Stomach (tissue), 9 donors: ENCODE measurements around the gene CD82. TPM values are rescaled to one million over a fixed set of nuclear protein-coding genes. Genes with fewer than 3 reads are reported as not detected.
"Not testable (repeated sequence)": the region's sequence is repeated elsewhere in the genome, so short reads cannot be mapped to it uniquely, and the experiment has no call there.

ENCODE experiments used
- DNase-seq, 2 donors: peaks; one replicate each; pipeline versions ENCODE4 v3.0.0 to v3.0.0-alpha.2; 2013 to 2019
- H3K27ac ChIP-seq, 5 donors: fragments of 200-600 bp in 4 of 5; sonication (generic) in 4 of 5; one replicate each; pipeline ENCODE4 v1.5.1; 2013 to 2019; ENCODE audit warnings: mild to moderate bottlenecking in 1 of 5, moderate library complexity in 1 of 5
- H3K27me3 ChIP-seq, 3 donors: fragments of 200-600 bp; sonication (generic); one replicate each; pipeline ENCODE4 v1.5.1; 2017 to 2019; ENCODE audit warnings: mixed run types in 1 of 3
- H3K36me3 ChIP-seq, 4 donors: fragments of 200-600 bp; sonication (generic); 1 replicate in 3 of 4; 2 replicates in 1 of 4; pipeline ENCODE4 v1.5.1; 2016 to 2019
- H3K4me1 ChIP-seq, 4 donors: fragments of 200-600 bp; sonication (generic); one replicate each; pipeline ENCODE4 v1.5.1; 2016 to 2019
- H3K4me3 ChIP-seq, 4 donors: fragments of 200-600 bp; sonication (generic) in 3 of 4; one replicate each; pipeline ENCODE4 v1.5.1; 2016 to 2019; ENCODE audit warnings: mild to moderate bottlenecking in 1 of 4
- H3K9me3 ChIP-seq, 4 donors: fragments of 200-600 bp; sonication (generic); one replicate each; pipeline ENCODE4 v1.5.1; 2016 to 2019
- CTCF ChIP-seq, 7 experiments: fragments of 450-650 bp in 4 of 7; fragments of 200-600 bp in 3 of 7; sonication (generic) in 3 of 7; IDR thresholded peaks; one replicate each; pipeline ENCODE4 v1.5.1; 2016 to 2019; ENCODE audit warnings: antibody characterized with exemption in 7 of 7, control low read depth in 2 of 7, mild to moderate bottlenecking in 1 of 7
- EP300 ChIP-seq: sonication (generic); formaldehyde crosslinking; IDR thresholded peaks from one replicate; pipeline ENCODE4 v1.6.1; 2017; ENCODE audit warnings: antibody characterized with exemption
- POLR2A ChIP-seq, 4 donors: fragments of 450-650 bp; IDR thresholded peaks; one replicate each; pipeline ENCODE4 v1.6.1; 2016; ENCODE audit warnings: antibody characterized with exemption in 4 of 4, control low read depth in 2 of 4, mild to moderate bottlenecking in 1 of 4, moderate library complexity in 1 of 4
- POLR2AphosphoS5 ChIP-seq, 3 donors: sonication (generic); formaldehyde crosslinking; IDR thresholded peaks; one replicate each; pipeline ENCODE4 v1.6.1; 2016; ENCODE audit warnings: antibody characterized with exemption in 3 of 3
- WGBS, 5 donors: extraction: QIAGEN DNeasy Blood & Tissue Kit in 3 of 5; methylation state at CpG; one replicate each; pipeline versions ENCODE4 v1.1.5 to v1.1.7; 2013 to 2018; 5-methylcytosine and 5-hydroxymethylcytosine counted together
- intact Hi-C: fragments of 100-400 bp; cut with DNase I; formaldehyde crosslinking; loops from one replicate; pipeline ENCODE4 v1.15.1; 2023; ENCODE audit warnings: low total_unique reads
- polyA plus RNA-seq, 3 donors: library from polyadenylated mRNA; stranded (reverse); fragments of 200-250 nt; gene quantifications; one replicate each; pipeline ENCODE4 v1.2.3, GENCODE V29; 2013
- total RNA-seq, 5 donors: library from RNA; depleted of rRNA; stranded (reverse); fragments of >200 nt; gene quantifications; one replicate each; pipeline versions ENCODE4 v1.1.0 to v1.2.3, GENCODE V29; 2014 to 2016
- donor health status: healthy with polysubstance abuse.
- donor health status: Bipolar disorder and iron deficiency.
- donor health status: healthy.

Gene CD82
- total and polyA plus RNA-seq, 8 donors: 0.58 to 54.4 (median 25.3) TPM

DNA sequence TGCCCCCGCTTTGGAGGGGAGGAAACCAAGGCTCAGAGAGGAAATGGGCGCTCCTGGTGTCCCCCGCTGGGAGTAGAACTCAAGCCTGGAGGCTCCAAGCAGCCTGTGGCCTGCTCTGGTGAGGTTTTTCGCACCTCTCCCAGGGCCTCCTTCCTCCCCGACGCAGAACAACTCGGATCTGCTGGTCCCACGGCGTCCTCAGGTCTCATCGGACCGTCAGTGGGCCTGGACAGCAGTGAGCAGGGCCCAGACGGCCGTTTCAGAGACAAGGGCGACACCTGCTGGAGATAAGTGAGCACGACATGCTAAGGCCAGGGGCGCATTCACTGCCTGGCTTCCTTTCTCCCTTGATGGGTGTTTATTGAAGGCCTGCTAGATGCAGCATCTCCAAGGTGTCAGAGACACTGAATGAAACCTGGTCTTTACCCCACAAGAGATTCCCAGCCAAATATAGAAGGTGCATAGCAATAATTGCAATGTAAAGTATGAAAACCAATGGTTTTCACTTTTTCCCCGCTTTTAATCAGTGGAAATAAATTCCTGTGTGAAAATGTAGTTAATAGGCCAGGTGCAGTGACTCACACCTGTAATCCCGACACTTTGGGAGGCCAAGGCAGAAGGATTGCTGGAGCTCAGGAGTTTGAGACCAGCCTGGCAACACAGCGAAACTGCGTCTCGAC, 26.9 kb upstream of the CD82 start:
- H3K4me3 ChIP-seq: no peak overlapping the region
- H3K9me3 ChIP-seq: no peaks in the 10 kb centered on the region
- no peaks in the 10 kb centered on the region for H3K36me3 ChIP-seq
- H3K27ac ChIP-seq: no peak overlapping the region
- peaks cover 0 to 11% (median 0%) of the 10 kb centered on the region in 3 donors for H3K27me3 ChIP-seq
- intact Hi-C loops: loop anchor here (5.0 to 10.0 kb wide), 2 partner anchors 251 to 414 kb away; no protein-coding TSS in a partner anchor
- 31 to 46% (median 31%) methylated on average over 15 to 21 of the region's 21 CpGs for WGBS, 5 donors
- TF ChIP-seq CTCF (IDR thresholded peaks at IDR 0.05): peak in 6 of 7 experiments; percentile 75 to 94 (median 91)
- TF ChIP-seq POLR2AphosphoS5 (IDR thresholded peaks at IDR 0.05): no peak
- TF ChIP-seq POLR2A (IDR thresholded peaks at IDR 0.05): no peak
- no peak for TF ChIP-seq EP300
- peaks cover 0 to 5% (median 2%) of the 10 kb centered on the region in 4 donors for H3K4me1 ChIP-seq
- peak; percentile 78 to 88 for DNase-seq

- H3K4me3 ChIP-seq: no peak overlapping the region
- no peak for DNase-seq
- H3K4me1 ChIP-seq: peaks cover 0 to 5% (median 2%) of the 10 kb centered on the region in 4 donors
- H3K36me3 ChIP-seq: no peaks in the 10 kb centered on the region
- H3K9me3 ChIP-seq: no peaks in the 10 kb centered on the region
- TF ChIP-seq EP300 (no peak), CTCF (IDR thresholded peaks at IDR 0.05) (no peak), POLR2A (IDR thresholded peaks at IDR 0.05) (no peak), POLR2AphosphoS5 (IDR thresholded peaks at IDR 0.05) (no peak)
- 68 to 71% (median 70%) methylated on average over 7 of the region's 7 CpGs for whole genome bisulfite sequencing, 5 donors
- intact Hi-C loops: loop anchor here (5.0 to 10.0 kb wide), 2 partner anchors 253 to 415 kb away; no protein-coding TSS in a partner anchor
- no peak overlapping the region for H3K27ac ChIP-seq
- H3K27me3 ChIP-seq: peaks cover 0 to 11% (median 0%) of the 10 kb centered on the region in 3 donors
Measured at GRCh38 chr11:44539971-44540370, 25.5 kb upstream of the CD82 start.

- no peaks in the 10 kb centered on the region for H3K36me3 ChIP-seq
- peaks cover 0 to 5% (median 2%) of the 10 kb centered on the region in 4 donors for H3K4me1 ChIP-seq
- H3K27me3 ChIP-seq: peaks cover 0 to 11% (median 0%) of the 10 kb centered on the region in 3 donors
- intact Hi-C loops: no loop called here
- no peak overlapping the region for H3K27ac ChIP-seq
- H3K4me3 ChIP-seq: no peak overlapping the region
- no peak for TF ChIP-seq POLR2AphosphoS5 (IDR thresholded peaks at IDR 0.05)
- TF ChIP-seq EP300: no peak
- no peak for TF ChIP-seq POLR2A (IDR thresholded peaks at IDR 0.05)
- no peak for TF ChIP-seq CTCF (IDR thresholded peaks at IDR 0.05)
- H3K9me3 ChIP-seq: peaks cover 0 to 5% (median 0%) of the 10 kb centered on the region in 4 donors
- WGBS, 5 donors: 10 to 19% (median 15%) methylated on average over 2 of the region's 2 CpGs
- DNase-seq: no peak
Measured at GRCh38 chr11:44540667-44541066, 24.8 kb upstream of the CD82 start.

- no peaks in the 10 kb centered on the region for H3K36me3 ChIP-seq
- intact Hi-C loops: no loop called here
- H3K27me3 ChIP-seq: peaks cover 0 to 7% (median 0%) of the 10 kb centered on the region in 3 donors
- peaks cover 0 to 5% (median 2%) of the 10 kb centered on the region in 4 donors for H3K4me1 ChIP-seq
- DNase-seq: no peak
- H3K9me3 ChIP-seq: peaks cover 0 to 11% (median 0%) of the 10 kb centered on the region in 4 donors
- H3K4me3 ChIP-seq: no peak overlapping the region
- TF ChIP-seq EP300 (no peak), POLR2AphosphoS5 (IDR thresholded peaks at IDR 0.05) (no peak), CTCF (IDR thresholded peaks at IDR 0.05) (no peak), POLR2A (IDR thresholded peaks at IDR 0.05) (no peak)
- WGBS, 5 donors: 92 to 97% (median 94%) methylated on average over 3 of the region's 3 CpGs
- no peak overlapping the region for H3K27ac ChIP-seq
Measured at GRCh38 chr11:44542372-44542771, 23.1 kb upstream of the CD82 start.

DNA sequence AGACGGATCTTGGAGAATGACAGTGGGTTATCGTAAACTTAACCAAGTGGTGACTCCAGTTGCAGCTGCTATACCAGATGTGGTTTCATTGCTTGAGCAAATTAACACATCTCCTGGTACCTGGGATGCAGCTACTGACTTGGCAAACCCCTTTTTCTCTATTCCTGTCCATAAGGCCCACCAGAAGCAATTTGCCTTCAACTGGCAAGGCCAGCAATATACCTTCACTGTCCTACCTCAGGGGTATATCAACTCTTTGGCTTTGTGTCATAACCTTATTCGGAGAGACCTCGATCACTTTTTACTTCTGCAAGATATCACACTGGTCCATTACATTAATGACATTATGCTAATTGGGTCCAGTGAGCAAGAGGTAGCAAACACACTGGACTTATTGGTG, 18.5 kb upstream of the CD82 start:
- WGBS, 5 donors: 91 to 98% (median 96%) methylated on average over 4 of the region's 4 CpGs
- H3K27ac ChIP-seq, intact Hi-C loops, H3K27me3 ChIP-seq, H3K4me3 ChIP-seq, H3K36me3 ChIP-seq, H3K4me1 ChIP-seq, DNase-seq: not testable (repeated sequence)
- H3K9me3 ChIP-seq: peaks cover 0 to 11% (median 0%) of the 10 kb centered on the region in 4 donors

DNA sequence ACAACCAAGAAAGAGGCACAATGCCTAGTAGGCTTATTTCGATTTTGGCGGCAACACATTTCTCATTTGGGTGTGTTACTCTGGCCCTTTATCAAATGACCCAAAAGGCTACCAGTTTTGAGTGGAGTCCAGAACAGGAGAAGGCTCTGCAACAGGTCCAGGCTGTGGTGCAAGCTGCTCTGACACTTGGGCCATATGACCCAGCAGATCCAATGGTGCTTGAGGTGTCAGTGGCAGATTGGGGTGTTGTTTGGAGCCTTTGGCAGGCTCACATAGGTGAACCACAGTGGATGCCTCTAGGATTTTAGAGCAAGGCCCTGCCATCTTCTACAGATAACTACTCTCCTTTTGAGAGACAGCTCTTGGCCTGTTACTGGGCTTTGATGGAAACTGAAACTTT, 17.9 kb upstream of the CD82 start:
- H3K4me3 ChIP-seq, H3K4me1 ChIP-seq, H3K36me3 ChIP-seq, H3K27me3 ChIP-seq, intact Hi-C loops, H3K27ac ChIP-seq, DNase-seq: not testable (repeated sequence)
- peaks cover 0 to 11% (median 0%) of the 10 kb centered on the region in 4 donors for H3K9me3 ChIP-seq
- 76 to 93% (median 82%) methylated on average over 2 of the region's 2 CpGs for WGBS, 5 donors
